Activated gamma-delta T cell treated with anti-CD3 and anti-CD28 coated beads, Interleukin-2, amount 50 U/mL, for 16 hours (primary cell): ENCODE data around the gene KCTD1.
"Not testable (repeated sequence)": the region's sequence is repeated elsewhere in the genome, so short reads cannot be mapped to it uniquely, and the experiment has no call there.

Source experiments
- DNase-seq: peaks from one replicate; pipeline ENCODE4 v3.0.0-alpha.2; 2020; ENCODE audit warnings: low read depth

Gene KCTD1

GRCh38 chr18:26457611-26458353, 90.6 kb downstream of the KCTD1 start:
- no peak for DNase-seq

GRCh38 chr18:26457195-26457594, 91.2 kb downstream of the KCTD1 start:
- DNase-seq: no peak

DNA sequence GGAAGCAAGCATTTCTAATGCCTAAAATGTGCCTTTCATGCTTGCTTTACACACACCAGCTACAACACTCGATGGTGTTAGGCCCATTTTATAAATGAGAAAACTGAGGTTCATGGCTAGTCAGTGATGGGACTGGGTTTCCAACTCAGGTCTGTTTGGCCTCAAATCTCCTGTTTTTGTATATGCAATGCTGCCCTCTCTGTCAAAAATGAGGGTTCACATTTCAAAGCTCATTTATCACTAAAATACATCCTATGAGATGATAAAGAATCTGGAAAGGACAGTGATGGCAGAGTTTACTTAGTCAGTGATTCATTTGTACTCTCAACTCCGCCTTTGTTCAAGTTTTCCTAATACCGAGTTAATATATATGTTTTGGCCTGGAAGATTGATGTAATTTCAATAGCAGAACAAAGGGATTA, 92.3 kb downstream of the KCTD1 start:
- no peak for DNase-seq

DNA sequence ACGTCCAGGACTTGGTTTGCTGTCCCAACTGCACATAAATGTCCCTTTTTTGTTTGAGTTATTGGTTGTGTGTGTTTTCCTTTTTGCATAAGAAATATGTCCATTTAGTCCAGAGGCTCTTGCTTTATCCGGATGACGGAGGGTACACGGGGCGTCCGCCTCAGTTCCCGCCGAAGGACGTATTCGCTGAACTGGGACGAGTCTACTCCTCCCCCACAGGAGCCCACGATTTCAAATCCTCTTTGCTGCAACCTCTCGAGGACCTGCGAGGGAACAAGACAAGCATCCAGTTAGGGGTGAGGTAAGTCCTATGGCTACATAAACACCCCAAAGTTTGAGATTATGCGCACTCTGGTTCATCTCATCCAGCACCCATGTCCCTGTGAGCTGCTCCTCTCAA, 92.7 kb downstream of the KCTD1 start:
- DNase-seq: no peak

- DNase-seq: no peak
These were observed 93.7 kb downstream of the KCTD1 start for GRCh38 chr18:26454616-26455015.

DNA sequence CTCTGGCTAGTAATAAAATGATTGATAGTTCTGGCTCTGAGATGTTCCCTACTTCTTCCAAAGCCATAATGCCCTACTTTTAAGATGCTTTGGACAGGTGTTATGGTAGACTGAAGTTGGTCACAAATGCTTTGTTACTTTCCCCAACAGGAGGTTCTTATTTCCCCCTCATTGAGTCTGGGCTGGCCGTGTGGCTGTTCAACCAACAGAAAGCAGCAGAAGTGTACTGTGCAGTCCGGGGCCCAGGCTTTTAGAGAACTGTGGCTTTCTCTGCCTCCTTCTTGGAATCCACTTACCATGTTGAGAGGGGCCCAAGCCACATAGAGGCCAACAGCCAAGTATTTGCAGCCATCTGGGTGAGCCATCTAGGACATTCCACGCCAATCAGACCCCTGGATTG, 94.2 kb downstream of the KCTD1 start:
- no peak for DNase-seq

GRCh38 chr18:26453386-26453901, 94.9 kb downstream of the KCTD1 start:
- no peak for DNase-seq

DNA sequence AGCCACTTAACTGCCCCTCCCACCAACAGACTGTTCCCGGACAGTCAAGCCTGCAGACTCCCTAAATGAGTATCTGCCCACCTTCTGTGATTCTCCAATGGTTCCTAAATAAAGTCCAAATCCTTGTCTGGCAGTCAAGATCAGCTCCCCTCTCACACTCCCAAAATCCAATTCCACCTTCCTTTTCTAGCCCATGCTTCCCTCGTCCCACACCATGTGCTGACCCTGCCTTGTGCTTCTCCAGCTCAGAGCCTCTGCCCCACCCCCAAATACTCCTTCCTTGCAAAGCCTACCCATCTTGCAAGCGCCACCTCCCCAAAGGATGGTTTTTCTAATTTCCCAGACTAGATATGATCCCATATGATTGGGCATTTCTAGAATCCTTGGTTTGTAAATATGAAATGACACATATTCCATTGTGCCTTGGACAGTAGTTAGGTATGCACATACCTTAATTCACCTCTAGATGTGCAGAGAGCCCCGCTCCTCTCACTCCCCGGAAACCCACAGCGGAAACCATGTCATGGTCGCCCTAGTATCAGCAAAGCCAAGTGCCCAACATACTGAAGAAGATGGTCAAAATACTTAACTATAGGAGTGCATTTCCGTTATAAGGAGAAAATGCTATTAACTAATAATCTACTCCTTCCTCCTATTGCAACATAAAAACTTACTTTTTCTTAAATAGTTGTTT, 97.2 kb downstream of the KCTD1 start:
- no peak for DNase-seq

DNA sequence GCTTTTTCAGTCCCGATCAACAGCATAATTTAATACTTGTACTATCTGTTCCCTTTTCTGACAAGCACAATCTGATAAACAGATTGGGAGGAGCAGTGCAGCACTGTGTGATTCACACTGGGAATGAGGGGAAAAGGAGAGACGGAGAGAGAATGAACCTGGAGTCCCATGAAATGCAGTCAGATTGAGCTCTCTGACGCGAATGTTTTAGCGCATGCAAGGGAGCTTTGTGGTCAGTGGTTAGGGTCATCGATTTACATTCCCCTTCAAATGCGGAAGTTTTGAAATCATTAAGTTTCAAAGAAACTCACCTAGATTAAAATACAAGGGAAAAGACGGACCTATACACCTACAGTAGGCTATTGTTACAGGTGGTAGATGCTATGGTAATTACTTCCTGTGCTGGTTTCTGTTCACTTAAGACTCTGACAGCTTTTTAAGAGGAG, 99.6 kb downstream of the KCTD1 start:
- no peak for DNase-seq

- DNase-seq: no peak
These were observed 104.5 kb downstream of the KCTD1 start for GRCh38 chr18:26443853-26444252.

DNA sequence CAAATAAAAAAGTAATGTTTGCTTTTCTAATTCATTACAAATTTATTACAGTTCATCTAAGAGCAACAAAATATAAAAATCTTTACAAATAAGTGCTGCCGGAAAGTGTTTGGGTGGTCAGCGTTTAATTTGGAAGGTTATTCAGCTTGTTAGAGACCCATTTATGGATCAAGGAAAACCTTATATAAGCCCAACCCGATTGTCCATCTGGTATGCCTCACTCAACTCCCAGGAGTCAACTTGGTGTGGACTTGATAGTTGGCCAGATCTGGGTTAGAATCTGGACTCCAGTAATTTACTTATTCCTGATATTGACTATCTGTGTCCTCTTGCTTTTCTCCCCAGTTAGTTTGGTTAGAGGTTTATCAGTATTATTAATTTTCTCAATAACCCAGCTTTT, 106.2 kb downstream of the KCTD1 start:
- DNase-seq: no peak

DNA sequence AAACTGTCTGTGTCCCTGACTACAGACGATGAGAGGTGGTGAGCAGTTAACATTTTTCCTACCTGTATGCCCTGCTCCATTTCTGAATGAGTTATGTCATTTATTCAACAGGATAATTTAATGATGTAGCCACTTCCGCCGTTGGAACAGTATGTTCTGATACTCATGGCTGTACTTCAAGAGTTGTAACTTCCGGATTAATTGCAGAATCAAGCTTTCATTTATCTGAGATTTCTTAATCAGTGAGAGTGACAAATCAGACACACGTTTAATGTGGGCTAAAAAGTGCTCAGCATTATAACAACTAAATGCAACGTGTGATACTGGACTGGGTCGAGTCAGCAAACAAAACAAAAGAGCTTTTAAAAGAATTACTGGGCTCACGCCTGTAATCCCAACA, 107.7 kb downstream of the KCTD1 start:
- DNase-seq: no peak

GRCh38 chr18:26439537-26439936, 108.8 kb downstream of the KCTD1 start:
- no peak for DNase-seq

GRCh38 chr18:26438980-26439379, 109.4 kb downstream of the KCTD1 start:
- no peak for DNase-seq

GRCh38 chr18:26437634-26438033, 110.7 kb downstream of the KCTD1 start:
- DNase-seq: not testable (repeated sequence)

- DNase-seq: no peak
These were observed 111.9 kb downstream of the KCTD1 start for GRCh38 chr18:26436176-26437051.

DNA sequence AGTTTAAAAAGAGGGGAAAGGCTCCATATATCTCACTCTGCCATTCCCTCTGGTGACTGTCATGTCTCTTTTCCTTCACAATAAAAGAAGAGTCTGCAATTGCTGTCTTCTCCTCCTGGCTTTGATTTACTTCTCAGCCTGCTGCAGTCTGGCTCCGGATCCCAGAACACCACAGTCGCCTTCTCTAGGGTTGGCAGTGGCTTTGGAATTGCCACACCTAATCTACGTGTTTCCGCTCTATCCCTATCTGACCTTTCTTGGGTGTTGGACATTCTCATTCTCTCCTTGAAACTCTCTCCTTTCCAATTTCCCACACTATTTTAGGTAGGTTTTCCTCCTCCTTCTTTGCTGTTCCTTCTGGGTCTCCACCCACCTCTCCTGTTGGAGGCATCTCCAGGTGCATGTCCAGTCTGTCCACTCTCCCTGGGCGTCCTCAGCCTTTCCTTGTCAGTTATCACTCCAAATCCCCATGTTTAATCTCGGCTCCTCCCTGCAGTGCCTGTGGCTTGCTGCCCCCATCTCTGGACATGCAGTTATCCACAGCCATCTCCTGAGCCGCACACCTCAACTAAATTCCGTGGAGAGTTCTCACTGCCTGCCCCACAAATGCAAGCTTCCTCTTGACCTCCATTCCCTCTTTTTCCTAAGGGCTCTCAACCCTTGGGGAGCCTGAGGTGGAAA, 112.8 kb downstream of the KCTD1 start:
- DNase-seq: no peak

DNA sequence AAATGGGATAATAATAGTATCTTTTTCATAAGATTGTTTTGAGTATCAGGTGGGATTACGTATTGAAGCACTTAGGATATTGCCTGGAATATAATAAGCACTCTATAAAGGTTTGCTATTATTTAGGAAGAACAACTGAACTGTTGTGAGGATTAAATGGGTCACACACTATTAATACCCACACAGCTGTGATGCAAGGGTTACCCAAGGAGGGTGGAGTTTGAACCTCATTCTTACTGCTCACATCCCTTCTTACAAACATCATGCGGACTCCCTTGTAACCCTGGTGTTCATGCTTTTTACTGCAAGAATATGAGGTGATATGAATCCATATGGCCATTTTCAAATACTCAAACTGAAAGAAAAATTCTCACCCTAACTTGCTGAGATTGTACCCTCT, 113.5 kb downstream of the KCTD1 start:
- no peak for DNase-seq

GRCh38 chr18:26432651-26433424, 115.5 kb downstream of the KCTD1 start:
- DNase-seq: no peak

GRCh38 chr18:26429535-26430226, 118.7 kb downstream of the KCTD1 start:
- DNase-seq: no peak
